Naive thymus-derived CD4-positive, alpha-beta T cell (primary cell): Measurements from ENCODE around the gene FAM89B. TPM values are rescaled to one million over a fixed set of nuclear protein-coding genes. Genes with fewer than 3 reads are reported as not detected.

Experiments
- ATAC-seq: fragments of 150-1000 bp; cut with Tn5 transposase; 2 replicates; pipeline ENCODE4 v1.10.0; 2021; ENCODE audit warnings: mild to moderate bottlenecking, moderate library complexity
- CTCF ChIA-PET: fragments of 350-600 bp; sonication (Branson Sonifier 250); formaldehyde crosslinking; loops from one replicate; lab custom pipeline; 2021; ENCODE audit warnings: antibody characterized with exemption; lab: Charles Lee
- POLR2A ChIA-PET: fragments of 350-600 bp; sonication (Branson Sonifier 250); formaldehyde crosslinking; loops from one replicate; lab custom pipeline; 2021; ENCODE audit warnings: antibody characterized with exemption, inconsistent platforms; lab: Charles Lee
- DNase-seq, 9 donors: peaks; one replicate each; pipeline versions ENCODE4 v3.0.0 to v3.0.0-alpha.2; 2020 to 2022; ENCODE audit warnings: mixed read lengths in 1 of 9
- H3K27ac ChIP-seq: one replicate; pipeline ENCODE4 v1.7.0; 2013; ENCODE audit warnings: mild to moderate bottlenecking, low read depth, low read length, moderate library complexity
- H3K27me3 ChIP-seq, 2 donors: one replicate each; pipeline ENCODE4 v1.7.0; 2013; ENCODE audit warnings: low read length in 2 of 2, mild to moderate bottlenecking in 2 of 2, moderate library complexity in 2 of 2; ENCODE audit not compliant: control insufficient read depth in 2 of 2, insufficient read depth in 2 of 2
- H3K36me3 ChIP-seq, 3 experiments: 1 replicate in 2 of 3; 2 replicates in 1 of 3; pipeline ENCODE4 v1.7.0; 2013; ENCODE audit warnings: low read length in 3 of 3, mild to moderate bottlenecking in 3 of 3, moderate library complexity in 1 of 3; ENCODE audit not compliant: insufficient read depth in 3 of 3, control insufficient read depth in 2 of 3
- H3K4me1 ChIP-seq, 2 donors: one replicate each; pipeline ENCODE4 v1.7.0; 2013; ENCODE audit warnings: low read length in 2 of 2, mild to moderate bottlenecking in 2 of 2, moderate library complexity in 1 of 2; ENCODE audit not compliant: control insufficient read depth in 2 of 2, insufficient read depth in 2 of 2
- H3K4me3 ChIP-seq: 2 replicates; pipeline ENCODE4 v1.7.0; 2013; ENCODE audit warnings: mild to moderate bottlenecking, low read length
- H3K9me3 ChIP-seq, 3 experiments: 1 replicate in 2 of 3; 2 replicates in 1 of 3; pipeline ENCODE4 v1.7.0; 2013; ENCODE audit warnings: low read length in 3 of 3; ENCODE audit not compliant: control insufficient read depth in 2 of 3
- H3K27ac Mint-ChIP-seq, 9 donors: one replicate each; pipeline ENCODE4 v1.8.0; 2020 to 2022; ENCODE audit warnings: mixed read lengths in 9 of 9, mild to moderate bottlenecking in 8 of 9, moderate library complexity in 5 of 9, inconsistent platforms in 2 of 9
- H3K27me3 Mint-ChIP-seq, 5 donors: one replicate each; pipeline ENCODE4 v1.8.0; 2021 to 2022; ENCODE audit warnings: mixed read lengths in 5 of 5, mild to moderate bottlenecking in 1 of 5
- H3K36me3 Mint-ChIP-seq, 5 donors: one replicate each; pipeline ENCODE4 v1.8.0; 2020 to 2022; ENCODE audit warnings: mixed read lengths in 5 of 5, mild to moderate bottlenecking in 3 of 5, inconsistent platforms in 1 of 5
- H3K4me1 Mint-ChIP-seq, 7 donors: one replicate each; pipeline ENCODE4 v1.8.0; 2020 to 2022; ENCODE audit warnings: mixed read lengths in 7 of 7, mild to moderate bottlenecking in 3 of 7, inconsistent platforms in 1 of 7
- H3K4me3 Mint-ChIP-seq, 10 donors: one replicate each; pipeline ENCODE4 v1.8.0; 2020 to 2022; ENCODE audit warnings: mild to moderate bottlenecking in 10 of 10, mixed read lengths in 10 of 10, moderate library complexity in 6 of 10, inconsistent platforms in 2 of 10
- H3K9me3 Mint-ChIP-seq, 11 donors: one replicate each; pipeline ENCODE4 v1.8.0; 2020 to 2022; ENCODE audit warnings: mixed read lengths in 11 of 11, mild to moderate bottlenecking in 4 of 11, inconsistent platforms in 1 of 11, moderate library complexity in 1 of 11
- intact Hi-C, 2 donors: fragments of 100-400 bp; cut with micrococcal nuclease; formaldehyde crosslinking; loops; one replicate each; pipeline ENCODE4 v1.15.1; 2023
- polyA plus RNA-seq, 2 donors: library from polyadenylated mRNA; unstranded; fragments of 300-500 nt; fragmentation: Illumina TruSeq; gene quantifications; one replicate each; pipeline ENCODE4 v1.2.3, GENCODE V29; 2021
- total RNA-seq, 6 experiments: library from RNA in 5 of 6; stranded (reverse) in 5 of 6; gene quantifications; 1 replicate in 5 of 6; 2 replicates in 1 of 6; pipeline ENCODE4 v1.2.3 and lab custom pipeline; 2021 to 2026

FAM89B gene
- total and polyA plus RNA-seq, 7 experiments from 2014 or later = 33.0 to 115 (median 57.9) TPM

DNA sequence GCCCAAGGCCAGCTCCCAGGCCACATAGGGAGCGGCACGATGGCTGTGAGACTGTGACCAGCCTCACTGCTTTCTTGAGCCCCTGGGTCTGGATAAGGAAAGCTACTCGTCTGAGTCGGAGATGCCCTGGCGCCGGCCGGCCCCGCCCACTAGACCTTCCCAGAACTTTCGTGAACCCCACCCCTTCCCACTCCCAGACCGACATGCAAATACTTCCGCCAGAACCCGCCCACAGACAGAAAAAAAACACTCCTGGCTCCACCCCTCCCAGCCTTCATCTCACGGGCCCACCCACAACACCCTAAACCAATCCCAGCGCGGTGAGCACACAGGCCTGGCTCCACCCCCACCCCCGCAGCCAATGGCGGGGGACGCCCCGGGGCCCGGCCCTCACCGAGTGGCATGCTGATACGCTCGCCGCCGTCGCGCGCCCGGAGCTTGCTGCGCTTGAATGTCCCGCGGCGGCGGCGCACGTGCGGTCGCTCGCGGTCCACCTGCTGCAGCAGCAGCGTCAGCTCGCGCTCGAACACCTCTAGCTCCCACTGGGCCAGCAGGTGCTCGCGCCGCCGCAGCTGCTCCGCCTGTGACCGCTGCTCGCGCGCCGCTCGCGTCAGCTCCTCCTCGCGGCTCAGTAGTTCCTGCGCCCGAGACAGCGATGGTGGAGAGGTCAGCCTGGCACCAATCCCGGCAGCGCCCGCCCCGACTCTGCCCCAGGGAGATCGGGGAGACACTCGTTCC, 34.7 kb downstream of the FAM89B start:
- H3K27me3 ChIP-seq = no peaks in the 10 kb centered on the region
- Mint-ChIP-seq H3K36me3 (peaks cover 0 to 14% (median 4%) of the 10 kb centered on the region in 5 donors), H3K9me3 (peaks cover 0 to 2% (median 0%) of the 10 kb centered on the region in 11 donors), H3K4me1 (peaks cover 18 to 36% (median 32%) of the 10 kb centered on the region in 7 donors), H3K27ac (no peak overlapping the region), H3K27me3 (no peaks in the 10 kb centered on the region), H3K4me3 (no peak overlapping the region)
- ATAC-seq (no peak), DNase-seq (no peak)
- H3K27ac ChIP-seq = no peak overlapping the region
- intact Hi-C loops = no loop called here
- no peaks in the 10 kb centered on the region for H3K9me3 ChIP-seq
- ChIA-PET POLR2A (no interaction called here), CTCF (no interaction called here)
- peaks cover 17 to 29% of the 10 kb centered on the region in 2 donors for H3K4me1 ChIP-seq
- H3K36me3 ChIP-seq = peaks cover 0 to 79% (median 6%) of the 10 kb centered on the region in 3 experiments
- H3K4me3 ChIP-seq = no peak overlapping the region

DNA sequence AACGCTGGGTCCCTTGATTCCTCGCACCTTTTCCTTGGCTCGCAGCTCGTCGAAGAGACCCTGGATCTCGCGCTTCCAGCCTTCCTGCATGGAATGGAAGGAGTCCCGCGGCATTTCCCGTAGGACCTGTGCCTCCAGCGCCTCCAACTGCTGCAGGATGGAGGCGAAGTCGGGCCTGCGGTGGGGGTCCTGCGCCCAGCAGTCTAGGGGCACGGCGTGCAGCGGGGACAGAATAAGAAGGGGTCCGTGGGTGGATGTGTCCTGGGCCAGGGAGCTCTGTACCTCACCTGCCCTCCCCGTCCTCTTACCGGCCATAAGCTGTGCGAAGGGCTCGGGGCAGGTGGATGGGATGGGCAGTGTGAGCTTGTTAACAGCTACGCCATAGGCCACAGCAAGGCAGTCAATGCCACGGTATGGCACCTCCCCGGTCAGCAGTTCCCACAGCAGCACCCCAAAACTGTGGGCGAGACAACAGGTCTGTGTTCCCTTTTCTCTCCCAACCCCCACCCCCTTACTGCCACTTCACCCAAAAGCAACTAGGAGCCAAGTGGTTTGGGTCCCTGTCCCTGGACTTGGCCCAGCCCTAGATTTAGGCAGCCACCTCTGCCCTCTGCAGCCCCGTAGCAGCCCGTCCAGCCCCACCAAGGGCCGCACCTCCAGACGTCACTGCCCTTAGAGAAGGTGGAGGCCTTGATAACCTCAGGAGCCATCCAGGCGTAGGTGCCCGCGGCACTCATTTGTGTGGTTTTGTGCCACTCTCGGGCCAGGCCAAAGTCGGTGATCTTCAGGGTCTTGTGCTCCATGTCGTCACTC, 35.5 kb downstream of the FAM89B start:
- H3K27ac Mint-ChIP-seq = peak overlapping the region in 2 of 9 donors; percentile 28 to 43
- no peaks in the 10 kb centered on the region for H3K9me3 ChIP-seq
- peaks cover 0 to 77% (median 6%) of the 10 kb centered on the region in 3 experiments for H3K36me3 ChIP-seq
- no peaks in the 10 kb centered on the region for H3K27me3 Mint-ChIP-seq
- H3K4me3 Mint-ChIP-seq = peak overlapping the region in 1 of 10 donors; percentile 7
- no peaks in the 10 kb centered on the region for H3K27me3 ChIP-seq
- no peak overlapping the region for H3K27ac ChIP-seq
- ChIA-PET POLR2A (interaction anchor here (0.6 to 1.1 kb wide), 2 partner anchors 31 to 242 kb away, joined by 3 read pairs; no protein-coding TSS in a partner anchor), CTCF (interaction anchor here (1.3 kb wide), 1 partner anchor 14 kb away, joined by 4 read pairs; no protein-coding TSS in a partner anchor)
- H3K4me1 Mint-ChIP-seq = peaks cover 26 to 42% (median 38%) of the 10 kb centered on the region in 7 donors
- DNase-seq (no peak), ATAC-seq (no peak)
- no peak overlapping the region for H3K4me3 ChIP-seq
- intact Hi-C loops = no loop called here
- H3K9me3 Mint-ChIP-seq = peaks cover 0 to 2% (median 0%) of the 10 kb centered on the region in 11 donors
- H3K4me1 ChIP-seq = peaks cover 25 to 37% of the 10 kb centered on the region in 2 donors
- peaks cover 0 to 19% (median 4%) of the 10 kb centered on the region in 5 donors for H3K36me3 Mint-ChIP-seq

DNA sequence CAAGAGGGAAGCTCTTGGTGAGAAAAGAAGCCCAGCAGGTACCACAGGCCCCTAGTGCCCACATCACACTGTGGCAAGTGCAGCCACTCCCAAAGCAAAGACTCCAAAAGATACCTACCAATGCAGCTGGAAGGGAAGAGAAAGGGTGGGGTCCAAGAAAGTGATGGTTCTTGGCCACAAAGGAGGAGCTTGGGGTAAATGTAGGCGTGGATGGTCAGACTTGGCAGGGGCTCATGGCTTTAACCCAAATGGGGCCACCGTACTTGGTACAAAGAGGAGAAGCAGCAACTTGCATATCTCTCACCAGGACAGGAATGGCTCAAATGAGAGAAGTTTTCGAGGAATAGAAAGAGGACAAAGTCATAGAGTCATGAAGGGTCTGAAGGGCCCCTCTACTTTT, 36.9 kb downstream of the FAM89B start:
- DNase-seq = no peak
- Mint-ChIP-seq H3K27me3 (no peaks in the 10 kb centered on the region), H3K9me3 (peaks cover 0 to 2% (median 0%) of the 10 kb centered on the region in 11 donors), H3K4me1 (peaks cover 31 to 47% (median 39%) of the 10 kb centered on the region in 7 donors), H3K36me3 (peaks cover 0 to 14% (median 3%) of the 10 kb centered on the region in 5 donors), H3K27ac (peak overlapping the region; percentile 21 to 96 (median 74)), H3K4me3 (peak overlapping the region in 6 of 10 donors; percentile 6 to 62 (median 50))
- Histone ChIP-seq H3K4me3 (no peak overlapping the region), H3K9me3 (no peaks in the 10 kb centered on the region), H3K36me3 (peaks cover 0 to 67% (median 6%) of the 10 kb centered on the region in 3 experiments), H3K4me1 (peaks cover 31 to 42% of the 10 kb centered on the region in 2 donors), H3K27me3 (no peaks in the 10 kb centered on the region), H3K27ac (peak overlapping the region; percentile 24)
- ChIA-PET CTCF (interaction anchor here (0.6 to 1.3 kb wide), 3 partner anchors 15 to 57 kb away, joined by 3 to 4 read pairs (median 3); no protein-coding TSS in a partner anchor), POLR2A (interaction anchor here (0.7 to 1.3 kb wide), 4 partner anchors 32 to 107 kb away, joined by 3 read pairs; partner anchors contain the start of gene RELA)
- no peak for ATAC-seq
- intact Hi-C loops = no loop called here

DNA sequence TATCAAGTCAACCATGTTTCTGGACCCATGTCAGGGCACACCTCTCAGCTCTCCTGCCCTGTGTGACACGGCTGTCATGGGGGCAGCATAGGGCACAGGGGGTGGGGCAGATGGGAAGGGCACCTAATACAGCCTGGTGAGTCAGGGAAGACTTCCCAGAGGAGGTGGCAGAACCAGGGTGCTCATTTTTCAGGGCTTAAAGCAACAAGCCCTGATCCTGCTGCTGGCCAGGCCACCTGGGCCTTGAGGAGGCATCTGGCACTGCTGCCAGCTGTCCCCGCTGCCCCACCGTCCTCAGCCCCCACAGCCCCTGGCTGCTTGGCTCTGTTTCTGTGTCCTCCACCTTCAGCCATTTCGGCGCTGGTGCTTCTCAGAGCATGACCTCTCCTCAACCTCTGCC, 37.3 kb downstream of the FAM89B start:
- Mint-ChIP-seq H3K36me3 (peaks cover 0 to 14% (median 3%) of the 10 kb centered on the region in 5 donors), H3K27me3 (no peaks in the 10 kb centered on the region), H3K9me3 (peaks cover 0 to 2% (median 0%) of the 10 kb centered on the region in 11 donors), H3K27ac (peak overlapping the region; percentile 19 to 96 (median 88)), H3K4me3 (peak overlapping the region in 6 of 10 donors; percentile 30 to 99 (median 44)), H3K4me1 (peaks cover 31 to 47% (median 39%) of the 10 kb centered on the region in 7 donors)
- H3K4me1 ChIP-seq = peaks cover 31 to 42% of the 10 kb centered on the region in 2 donors
- no peaks in the 10 kb centered on the region for H3K27me3 ChIP-seq
- ChIA-PET CTCF (interaction anchor here (0.6 to 1.1 kb wide), 2 partner anchors 16 to 57 kb away, joined by 3 read pairs; no protein-coding TSS in a partner anchor), POLR2A (interaction anchor here (1.3 to 1.6 kb wide), 2 partner anchors 20 to 53 kb away, joined by 3 to 6 read pairs; partner anchors contain the start of gene RELA)
- DNase-seq (no peak), ATAC-seq (no peak)
- H3K9me3 ChIP-seq = no peaks in the 10 kb centered on the region
- peaks cover 0 to 67% (median 6%) of the 10 kb centered on the region in 3 experiments for H3K36me3 ChIP-seq
- H3K27ac ChIP-seq = peak overlapping the region; percentile 98
- no peak overlapping the region for H3K4me3 ChIP-seq
- intact Hi-C loops = no loop called here

DNA sequence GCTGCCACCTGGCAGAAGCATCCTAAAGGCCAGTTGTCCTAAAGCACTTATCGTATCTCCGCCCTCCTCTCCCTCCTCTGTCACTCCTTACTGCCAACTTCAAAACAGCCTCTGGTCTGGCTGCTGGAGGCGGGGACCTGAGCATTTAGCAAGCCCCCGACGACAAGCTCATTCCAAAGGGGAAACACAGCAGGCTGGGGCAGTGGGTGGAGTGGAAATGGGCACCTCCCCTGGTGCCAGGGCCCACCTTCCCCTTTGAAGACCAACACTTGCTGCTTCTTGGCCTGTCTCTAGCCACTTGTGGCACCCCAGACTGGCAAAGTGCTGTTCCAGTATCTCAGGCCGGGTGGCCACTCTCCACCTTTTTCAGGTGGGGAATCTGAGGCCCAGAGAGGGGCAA, 38.1 kb downstream of the FAM89B start:
- peaks cover 31 to 50% (median 42%) of the 10 kb centered on the region in 7 donors for H3K4me1 Mint-ChIP-seq
- intact Hi-C loops = no loop called here
- H3K27ac ChIP-seq = peak overlapping the region; percentile 98
- peak overlapping the region in 9 of 10 donors; percentile 6 to 99 (median 45) for H3K4me3 Mint-ChIP-seq
- DNase-seq (no peak), ATAC-seq (no peak)
- H3K36me3 Mint-ChIP-seq = peaks cover 0 to 14% (median 3%) of the 10 kb centered on the region in 5 donors
- peaks cover 0 to 3% (median 0%) of the 10 kb centered on the region in 5 donors for H3K27me3 Mint-ChIP-seq
- peaks cover 0 to 63% (median 6%) of the 10 kb centered on the region in 3 experiments for H3K36me3 ChIP-seq
- H3K27me3 ChIP-seq = no peaks in the 10 kb centered on the region
- H3K9me3 ChIP-seq = no peaks in the 10 kb centered on the region
- CTCF ChIA-PET = interaction anchor here (1.6 kb wide), 1 partner anchor 17 kb away, joined by 4 read pairs; no protein-coding TSS in a partner anchor
- peak overlapping the region; percentile 64 to 96 (median 88) for H3K27ac Mint-ChIP-seq
- POLR2A ChIA-PET = interaction anchor here (1.6 kb wide), 1 partner anchor 21 kb away, joined by 6 read pairs; no protein-coding TSS in a partner anchor
- H3K9me3 Mint-ChIP-seq = peaks cover 0 to 2% (median 0%) of the 10 kb centered on the region in 11 donors
- peaks cover 31 to 42% of the 10 kb centered on the region in 2 donors for H3K4me1 ChIP-seq
- H3K4me3 ChIP-seq = no peak overlapping the region
